Muscle of back (tissue), 11 donors: ENCODE measurements around the gene OR7G2. TPM values are rescaled to one million over a fixed set of nuclear protein-coding genes. Genes with fewer than 3 reads are reported as not detected.
"Not testable (repeated sequence)": the region's sequence is repeated elsewhere in the genome, so short reads cannot be mapped to it uniquely, and the experiment has no call there.

Source experiments
- DNase-seq, 3 donors: peaks; one replicate each; pipeline versions ENCODE4 v3.0.0 to v3.0.0-alpha.2; 2013
- polyA plus RNA-seq, 10 donors: library from polyadenylated mRNA; unstranded; fragments of 120-200 nt; gene quantifications; one replicate each; pipeline ENCODE4 v1.2.1, GENCODE V29; 2013; ENCODE audit not compliant: insufficient read length in 10 of 10

The OR7G2 gene
- polyA plus RNA-seq, 10 donors: 0.04 to 0.08 (median 0.07) TPM; not detected in 7

- peak; percentile 73 to 89 (median 86) for DNase-seq
Measured at GRCh38 chr19:9075064-9075949, 32.0 kb downstream of the OR7G2 start.

GRCh38 chr19:9073806-9074205 lies 33.5 kb downstream of the OR7G2 start:
- no peak for DNase-seq

GRCh38 chr19:9071720-9072119 lies 35.6 kb downstream of the OR7G2 start:
- not testable (repeated sequence) for DNase-seq

GRCh38 chr19:9070066-9070465 lies 37.2 kb downstream of the OR7G2 start:
- DNase-seq: no peak

- no peak for DNase-seq
Measured at GRCh38 chr19:9065457-9066014, 41.7 kb downstream of the OR7G2 start.

GRCh38 chr19:9061879-9062278 lies 45.4 kb downstream of the OR7G2 start:
- DNase-seq: no peak

- DNase-seq: no peak
Measured at GRCh38 chr19:9060564-9061340, 46.5 kb downstream of the OR7G2 start.

- DNase-seq: no peak
Measured at GRCh38 chr19:9058905-9059667, 48.2 kb downstream of the OR7G2 start.

GRCh38 chr19:9057505-9058258 lies 49.6 kb downstream of the OR7G2 start:
- DNase-seq: no peak

GRCh38 chr19:9056131-9056530 lies 51.1 kb downstream of the OR7G2 start:
- not testable (repeated sequence) for DNase-seq

GRCh38 chr19:9054765-9055164 lies 52.5 kb downstream of the OR7G2 start:
- DNase-seq: no peak

- no peak for DNase-seq
Measured at GRCh38 chr19:9054207-9054606, 53.1 kb downstream of the OR7G2 start.

- not testable (repeated sequence) for DNase-seq
Measured at GRCh38 chr19:9053674-9054073, 53.6 kb downstream of the OR7G2 start.

GRCh38 chr19:9052894-9053293 lies 54.4 kb downstream of the OR7G2 start:
- DNase-seq: no peak

Other genes starting within 250 kb of the OR7G2 start
- gene MUC16, start 97.1 kb downstream of the OR7G2 start, polyA plus RNA-seq: under 1 TPM in 5 of 10 donors, not detected in 5; under 0.01 to 0.37 (median 0.05) TPM
- gene OR1M1, start 20.4 kb downstream of the OR7G2 start, polyA plus RNA-seq: under 1 TPM in 3 of 10 donors, not detected in 7; 0.08 to 0.19 (median 0.10) TPM
- not detected for gene OR7G1, start 8.3 kb upstream of the OR7G2 start, polyA plus RNA-seq
- not detected for gene OR7G3, start 19.5 kb upstream of the OR7G2 start, polyA plus RNA-seq
- 10 to 100 TPM; 15.6 to 23.7 (median 18.8) TPM for gene ZNF317, start 32.9 kb upstream of the OR7G2 start, polyA plus RNA-seq
- gene OR7D2, start 71.5 kb upstream of the OR7G2 start, polyA plus RNA-seq: 1 to 10 TPM in 1 of 10 donors, under 1 TPM in 9; 0.05 to 1.5 (median 0.10) TPM
- gene OR7D4, start 112.1 kb upstream of the OR7G2 start, polyA plus RNA-seq: not detected
- gene OR7E24, start 143.5 kb upstream of the OR7G2 start, polyA plus RNA-seq: not detected
- gene ZNF699, start 202.4 kb upstream of the OR7G2 start, polyA plus RNA-seq: 1 to 10 TPM; 2.0 to 4.9 (median 3.6) TPM
- gene ZNF559, start 216.7 kb upstream of the OR7G2 start, polyA plus RNA-seq: 10 to 100 TPM; 18.5 to 36.4 (median 29.4) TPM